Measurements from ENCODE around the gene CCN5. TPM values are rescaled to one million over a fixed set of nuclear protein-coding genes. Genes with fewer than 3 reads are reported as not detected.

CCN5 gene
- total RNA-seq, 1 donor from 2014 or later: 1.6 TPM

DNA sequence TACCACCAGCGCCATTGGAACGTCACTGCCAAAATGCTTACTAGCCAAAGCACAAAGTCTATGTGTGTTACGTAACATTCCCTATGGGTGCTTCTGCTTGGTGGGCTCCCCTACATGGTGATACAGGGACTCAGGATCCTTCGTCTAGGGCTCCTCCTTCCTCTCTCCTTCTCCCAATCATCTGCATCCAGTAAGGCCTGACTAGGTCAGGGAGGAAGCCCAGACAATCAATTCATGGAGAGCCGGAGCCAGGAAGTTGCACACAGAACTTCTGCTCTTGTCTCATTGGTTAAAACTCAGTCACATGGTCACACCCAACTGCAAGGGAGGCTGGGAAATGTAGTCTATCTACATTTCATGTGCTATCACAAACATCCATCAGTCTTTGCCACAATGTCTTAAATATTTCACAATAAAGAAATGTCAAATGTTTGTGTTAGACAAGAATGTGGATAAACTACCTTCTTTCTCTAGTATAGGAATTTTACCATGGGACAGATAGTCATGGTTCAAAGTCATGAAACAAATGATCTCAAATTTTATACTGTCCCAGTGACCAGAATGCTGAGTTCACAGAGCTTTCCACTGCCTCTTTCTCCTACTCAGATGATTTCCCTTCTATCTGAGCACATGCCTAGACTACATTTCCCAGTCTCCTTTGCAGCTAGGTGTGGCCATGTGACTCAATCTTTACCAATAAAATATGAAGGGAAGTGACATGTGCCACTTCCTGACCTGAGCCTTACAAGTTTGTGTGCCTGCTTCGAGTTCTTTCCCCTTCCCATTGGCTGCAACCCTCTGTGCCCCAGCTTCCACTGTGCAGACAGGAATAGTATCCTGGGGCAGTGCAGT is 21.2 kb downstream of the CCN5 start:
- DNase-seq (ENCODE audit: low spot score): peak; percentile 85

DNA sequence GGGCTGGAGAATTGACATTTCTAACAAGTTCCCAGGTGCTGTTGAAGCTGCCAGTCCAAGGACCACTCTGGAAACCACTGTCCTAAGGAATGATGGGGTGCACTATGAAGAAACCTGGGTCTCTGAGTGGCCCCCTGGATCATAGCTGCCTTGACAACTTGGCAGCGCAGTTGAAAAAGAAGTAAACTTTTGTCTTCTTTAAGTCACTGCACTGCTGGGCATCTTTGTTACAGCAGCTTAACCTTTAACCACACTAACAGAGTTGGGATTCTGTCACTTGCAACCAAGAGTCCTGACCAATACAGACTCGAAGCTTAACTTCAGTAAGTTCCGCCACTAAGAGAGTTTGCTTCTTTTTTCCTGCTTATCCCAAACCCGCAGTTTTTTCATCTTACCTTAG is 21.9 kb downstream of the CCN5 start:
- DNase-seq (ENCODE audit: low spot score): no peak

- DNase-seq (ENCODE audit: low spot score): peak; percentile 83
Measured at GRCh38 chr20:44738813-44739477, 23.8 kb downstream of the CCN5 start.

DNA sequence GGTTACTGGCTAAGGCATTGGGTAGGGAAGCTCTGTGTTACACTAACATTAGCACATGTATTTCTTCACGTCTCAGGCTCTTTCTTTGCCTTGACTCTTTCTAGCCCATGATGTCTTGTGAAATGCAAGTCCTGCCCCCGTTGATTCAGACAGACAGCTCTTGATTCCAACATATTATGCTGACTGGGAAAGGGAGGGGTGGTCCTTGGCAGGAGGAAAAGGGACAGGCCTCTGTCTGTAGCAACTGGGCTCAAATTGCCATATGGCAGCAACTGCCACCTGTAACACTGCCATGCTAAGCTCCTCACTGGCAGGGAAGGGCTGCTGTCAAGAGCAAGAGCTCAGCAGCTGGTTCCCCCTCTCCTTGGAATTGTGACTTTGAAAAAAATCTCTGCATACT is 24.8 kb downstream of the CCN5 start:
- DNase-seq (ENCODE audit: low spot score): no peak

GRCh38 chr20:44742304-44743079 is 27.3 kb downstream of the CCN5 start:
- no peak for DNase-seq (ENCODE audit: low spot score)

DNA sequence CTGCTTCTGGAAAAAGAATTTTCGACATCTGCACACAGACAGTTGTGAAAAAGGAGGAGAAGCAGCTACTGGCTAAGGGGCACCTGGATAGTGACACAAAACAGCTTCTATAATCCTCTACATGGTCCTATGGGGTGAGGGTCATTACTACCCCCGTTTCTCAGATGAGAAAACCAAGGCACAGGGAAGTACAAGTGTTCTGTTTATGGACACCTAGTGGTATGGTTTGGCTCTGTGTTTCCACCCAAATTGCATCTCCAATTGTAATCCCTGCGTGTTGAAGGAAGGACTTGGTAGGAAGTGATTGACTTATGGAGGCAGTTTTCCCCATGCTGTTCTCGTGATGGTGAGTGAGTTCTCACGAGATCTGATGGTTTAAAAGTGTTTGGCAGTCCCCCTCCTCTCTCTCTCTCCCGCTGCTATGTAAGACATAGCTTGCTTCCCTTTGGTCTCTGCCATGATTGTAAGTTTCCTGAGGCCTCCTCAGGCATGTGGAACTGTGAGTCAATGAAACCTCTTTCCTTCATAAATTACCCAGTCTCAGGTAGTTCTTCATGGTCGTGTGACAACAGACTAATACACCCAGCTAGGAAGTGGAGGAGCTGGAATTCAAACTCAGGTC is 28.0 kb downstream of the CCN5 start:
- no peak for DNase-seq (ENCODE audit: low spot score)

- no peak for DNase-seq (ENCODE audit: low spot score)
Measured at GRCh38 chr20:44743916-44744655, 28.9 kb downstream of the CCN5 start.

GRCh38 chr20:44745122-44745597 is 30.0 kb downstream of the CCN5 start:
- no peak for DNase-seq (ENCODE audit: low spot score)

- DNase-seq (ENCODE audit: low spot score): peak; percentile 19
Measured at GRCh38 chr20:44745598-44746366, 30.6 kb downstream of the CCN5 start, which contains the start of gene KCNK15. Gene KCNK15 (plus strand): TSS chr20:44745865. CDS start chr20:44745911, 46 bp downstream.

- DNase-seq (ENCODE audit: low spot score): peak; percentile 54
Measured at GRCh38 chr20:44746367-44747165, 31.4 kb downstream of the CCN5 start.

GRCh38 chr20:44747166-44748004 is 32.2 kb downstream of the CCN5 start:
- peak; percentile 89 for DNase-seq (ENCODE audit: low spot score)

DNA sequence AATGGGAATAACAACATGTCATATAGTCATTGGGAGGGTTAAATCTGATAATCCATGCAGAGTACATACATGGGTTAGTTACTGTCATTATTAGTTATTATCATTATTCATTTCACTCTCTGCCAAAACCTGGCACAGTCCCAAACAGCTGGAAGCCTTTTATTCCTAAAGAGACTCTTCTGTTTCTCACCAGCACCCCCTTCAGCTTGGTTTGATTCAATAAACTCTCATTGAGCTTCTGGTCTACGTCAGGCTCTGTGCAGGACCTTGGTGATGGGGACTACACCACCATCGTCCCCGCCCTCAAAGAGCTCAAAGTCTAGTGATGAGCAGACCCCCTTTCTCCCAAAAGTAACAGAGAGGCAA is 32.8 kb downstream of the CCN5 start:
- no peak for DNase-seq (ENCODE audit: low spot score)

- no peak for DNase-seq (ENCODE audit: low spot score)
Measured at GRCh38 chr20:44750081-44750805, 35.1 kb downstream of the CCN5 start.

GRCh38 chr20:44752099-44752931 is 37.1 kb downstream of the CCN5 start:
- no peak for DNase-seq (ENCODE audit: low spot score)

DNA sequence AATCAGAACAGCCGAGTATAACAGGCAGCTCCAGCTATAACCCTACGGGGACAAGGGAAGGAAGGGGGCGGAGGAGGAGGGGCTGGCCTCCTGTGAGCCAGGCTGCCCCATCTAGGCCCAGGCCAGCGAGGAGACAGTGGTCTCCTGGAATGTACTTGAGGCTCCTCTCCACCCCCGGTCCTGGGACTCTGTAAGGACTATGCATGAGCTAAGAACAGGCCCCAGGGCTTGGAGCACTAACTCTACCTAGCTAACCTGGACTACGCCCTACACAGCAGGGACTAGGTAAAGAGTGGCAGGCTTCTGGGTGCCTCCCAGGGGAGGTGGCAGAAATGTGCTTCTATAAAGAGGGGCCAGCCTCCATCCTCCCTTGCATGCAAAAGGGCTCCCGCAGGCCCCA is 39.4 kb downstream of the CCN5 start:
- DNase-seq (ENCODE audit: low spot score): no peak

GRCh38 chr20:44756011-44756688 is 41.0 kb downstream of the CCN5 start:
- no peak for DNase-seq (ENCODE audit: low spot score)
